Measurements from ENCODE around the gene CFAP77.

CFAP77 gene

DNA sequence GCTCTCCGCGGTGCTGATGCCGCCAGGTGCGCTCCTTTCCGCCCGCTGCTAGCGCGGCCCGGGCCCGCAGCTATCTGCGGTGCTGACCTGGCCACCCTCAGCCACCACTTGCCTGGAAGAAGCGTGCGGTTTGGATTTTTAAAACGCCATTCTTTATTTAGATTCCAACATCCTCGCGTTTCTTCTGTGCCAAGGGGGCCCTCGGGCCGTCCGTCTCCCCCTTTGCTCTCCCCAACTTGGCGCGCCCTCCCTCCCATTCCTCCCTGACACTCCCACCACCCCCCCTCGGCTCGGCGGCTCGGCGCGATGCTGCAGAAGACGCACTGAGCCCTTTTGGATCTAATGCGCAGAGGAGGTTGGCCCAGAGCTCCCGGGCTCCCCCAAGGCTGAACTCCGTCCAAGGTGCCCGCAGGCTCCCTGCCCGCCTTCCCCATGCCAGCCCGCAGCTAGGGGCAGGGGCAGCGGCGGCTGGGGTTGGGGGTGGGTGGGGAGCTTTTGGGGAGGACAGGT, 172.3 kb downstream of the CFAP77 start, which contains the start of gene BARHL1:
TSS of gene BARHL1 (plus strand) at position 331 of the 510 bp plus-strand sequence. CDS start 192 bp downstream, outside the sequence.
- DNase-seq (ENCODE audit: low read depth in 3 of 3): no peak

- DNase-seq (ENCODE audit: low read depth in 3 of 3): no peak
Measured at GRCh38 chr9:132582786-132583583, 173.0 kb downstream of the CFAP77 start.

DNA sequence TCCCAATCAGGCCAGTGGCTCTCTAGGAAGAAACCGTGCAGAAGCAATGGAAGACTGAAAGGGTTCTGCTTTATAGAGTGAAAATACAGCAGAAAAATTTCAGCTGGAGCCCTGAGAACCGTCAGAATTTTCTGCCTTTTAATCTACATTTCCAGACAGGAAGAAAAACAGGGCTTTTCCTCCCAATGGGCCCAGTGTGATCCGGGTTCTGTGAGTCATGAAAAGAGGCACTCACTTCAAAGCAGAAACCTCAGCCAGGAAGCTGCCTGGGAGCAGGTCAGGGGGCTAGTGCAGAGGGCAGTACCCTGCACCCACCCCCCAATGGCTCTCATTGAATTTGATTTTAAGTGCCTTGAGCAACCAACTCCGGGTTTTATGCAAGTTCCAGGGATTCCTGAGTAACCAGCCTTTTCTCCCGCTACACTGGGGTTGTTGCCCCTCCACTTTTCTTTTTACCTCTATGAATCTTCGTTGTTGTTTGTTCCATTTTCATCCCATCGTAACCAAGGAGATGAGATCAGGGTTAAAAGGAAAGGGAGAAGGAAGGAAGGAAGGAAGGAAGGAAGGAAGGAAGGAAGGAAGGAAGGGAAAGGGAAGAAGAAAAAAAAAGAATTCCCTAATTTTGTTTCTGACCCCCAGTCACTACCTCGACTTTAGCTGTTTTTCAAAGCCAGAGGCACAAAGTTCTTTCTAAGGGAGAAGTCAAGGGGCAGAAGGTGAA, 173.7 kb downstream of the CFAP77 start:
- no peak for DNase-seq (ENCODE audit: low read depth in 3 of 3)

- no peak for DNase-seq (ENCODE audit: low read depth in 3 of 3)
Measured at GRCh38 chr9:132584601-132585560, 174.9 kb downstream of the CFAP77 start.

DNA sequence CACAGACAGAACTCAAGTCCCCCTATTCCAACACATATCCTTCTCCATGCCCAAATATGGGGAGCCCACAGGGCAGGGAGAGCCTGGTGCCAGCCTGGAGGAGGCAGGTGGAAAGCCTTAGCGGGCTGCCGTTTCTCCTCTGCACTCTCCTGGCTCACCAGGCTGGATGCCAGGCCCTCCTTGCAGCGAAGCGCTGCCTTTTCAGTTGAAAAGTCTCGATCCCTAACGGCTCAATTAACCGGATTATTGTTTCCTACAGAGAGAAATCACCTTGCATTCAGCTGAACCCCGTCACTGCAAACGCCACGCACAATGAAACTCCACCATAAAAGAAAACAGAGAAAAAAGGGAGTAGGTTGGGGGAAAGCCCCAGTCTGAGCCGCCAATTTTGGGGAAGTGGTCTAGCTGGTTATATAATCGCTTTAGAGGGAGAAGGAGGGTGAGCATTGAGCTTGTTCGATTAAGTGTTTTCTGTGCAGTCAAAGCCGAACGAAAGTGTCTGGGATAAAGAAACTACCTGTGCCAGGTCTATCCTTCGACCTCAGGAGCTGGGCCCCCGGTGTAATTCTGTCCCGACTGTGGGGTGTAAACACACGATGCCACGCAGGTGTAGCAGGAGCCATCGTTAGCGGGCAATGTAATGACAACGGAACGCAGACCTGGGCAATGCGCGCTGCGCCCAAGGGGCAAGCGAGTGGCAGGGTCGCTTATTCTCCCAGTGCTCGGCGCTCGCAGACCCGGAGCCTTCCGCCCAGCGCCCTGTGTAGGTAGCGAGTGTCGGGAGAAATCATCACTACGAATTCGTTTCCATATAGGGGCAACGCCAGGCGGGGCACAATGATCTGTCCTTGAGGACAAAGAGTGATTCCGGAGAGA, 176.2 kb downstream of the CFAP77 start:
- no peak for DNase-seq (ENCODE audit: low read depth in 3 of 3)

- DNase-seq (ENCODE audit: low read depth in 3 of 3): no peak
Measured at GRCh38 chr9:132586830-132587591, 177.0 kb downstream of the CFAP77 start.

DNA sequence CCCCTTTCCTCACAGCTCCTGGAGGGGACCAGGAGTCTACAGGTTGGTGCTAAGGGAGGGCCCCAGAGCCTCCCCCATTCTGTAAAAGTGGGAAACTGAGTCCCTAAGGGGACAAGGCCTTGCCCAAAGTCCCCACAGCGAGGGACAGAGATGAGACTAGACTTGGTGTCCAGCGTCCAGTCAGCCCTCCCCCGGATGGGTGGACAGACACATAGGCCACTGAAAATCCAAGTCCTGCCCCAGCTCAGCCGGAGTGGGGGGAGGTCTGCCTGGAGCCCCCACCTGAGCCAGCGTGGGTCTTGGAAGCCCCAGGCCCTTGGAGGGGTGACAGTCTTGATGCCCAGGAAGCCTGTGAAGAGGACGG, 177.6 kb downstream of the CFAP77 start:
- DNase-seq (ENCODE audit: low read depth in 3 of 3): no peak

- no peak for DNase-seq (ENCODE audit: low read depth in 3 of 3)
Measured at GRCh38 chr9:132588098-132588497, 178.1 kb downstream of the CFAP77 start.

- no peak for DNase-seq (ENCODE audit: low read depth in 3 of 3)
Measured at GRCh38 chr9:132588501-132589147, 178.6 kb downstream of the CFAP77 start.

- no peak for DNase-seq (ENCODE audit: low read depth in 3 of 3)
Measured at GRCh38 chr9:132589148-132590036, 179.4 kb downstream of the CFAP77 start.

DNA sequence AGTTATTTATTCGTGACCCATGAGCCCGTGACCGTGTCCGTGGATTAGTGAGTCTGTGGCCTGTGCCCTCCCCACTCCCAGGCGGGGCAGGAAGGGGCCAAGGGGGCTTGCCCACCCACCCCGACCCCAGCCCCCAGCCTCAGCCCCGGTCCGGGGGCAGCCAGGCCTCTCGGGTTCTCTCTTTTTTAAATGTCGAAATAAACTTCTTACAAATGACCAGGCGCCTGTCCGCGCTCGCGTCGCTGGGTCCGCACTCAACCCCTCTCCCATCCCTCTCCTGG, 180.0 kb downstream of the CFAP77 start:
- no peak for DNase-seq (ENCODE audit: low read depth in 3 of 3)

DNA sequence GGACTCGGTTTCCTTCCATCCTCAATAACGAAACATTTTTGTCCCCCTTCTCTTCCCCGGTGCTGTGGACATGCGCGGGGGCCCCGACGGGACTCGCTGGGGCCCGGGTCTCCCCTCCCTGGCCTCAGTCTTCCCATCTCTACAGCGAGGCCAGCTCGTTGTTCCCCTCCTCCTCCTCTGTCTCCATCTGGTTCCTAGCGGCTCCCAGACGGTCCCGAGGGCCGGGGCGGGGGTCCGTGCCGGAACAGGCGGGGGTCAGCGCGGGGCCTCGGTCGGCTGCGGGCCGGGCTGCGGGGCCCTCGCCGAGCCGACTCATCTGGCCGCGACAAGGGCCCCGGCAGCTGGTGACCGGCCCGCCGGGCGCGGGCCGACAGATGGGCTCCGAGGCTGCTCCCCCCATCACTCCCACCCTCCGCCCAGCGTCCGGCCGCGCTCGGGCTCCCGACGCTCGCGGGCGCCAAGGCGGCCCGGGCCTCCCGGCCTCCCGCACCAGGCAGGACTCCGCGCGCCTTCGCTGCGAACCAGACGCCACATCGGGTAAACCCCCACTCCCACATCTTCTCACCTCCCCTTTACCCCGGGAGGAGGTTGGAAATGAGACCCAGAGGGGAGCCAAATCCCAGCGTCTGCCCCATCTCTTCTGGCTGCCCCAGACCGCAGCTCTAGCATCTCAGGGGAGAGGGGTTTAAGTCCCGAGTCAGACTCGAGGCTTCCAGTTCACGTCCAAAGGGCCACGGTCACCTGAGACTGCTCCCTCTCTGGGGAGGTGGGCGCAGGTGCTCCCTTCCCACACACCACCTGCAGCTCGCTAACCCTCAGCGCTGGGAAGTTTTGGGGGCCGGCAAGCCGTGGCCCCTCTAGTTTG, 180.5 kb downstream of the CFAP77 start:
- no peak for DNase-seq (ENCODE audit: low read depth in 3 of 3)

DNA sequence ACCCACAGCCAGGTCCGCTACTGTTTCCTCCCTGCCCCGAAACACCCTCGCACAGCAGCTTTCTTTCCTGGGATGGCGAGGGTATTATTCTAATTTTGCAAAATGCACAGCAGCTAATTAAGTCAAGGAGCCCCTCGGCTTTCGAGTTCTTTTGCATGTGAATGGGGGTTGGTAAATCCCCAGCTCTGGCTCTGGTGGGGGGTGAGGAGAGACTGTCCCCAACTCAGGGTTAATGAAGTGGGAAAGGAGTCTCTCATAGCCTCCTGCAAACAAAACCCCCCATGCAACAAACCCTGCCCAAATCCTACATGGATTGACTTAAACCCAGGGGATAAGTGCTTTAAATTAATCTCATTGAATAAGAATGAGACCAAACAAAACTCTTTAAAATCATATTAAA, 181.2 kb downstream of the CFAP77 start:
- no peak for DNase-seq (ENCODE audit: low read depth in 3 of 3)

DNA sequence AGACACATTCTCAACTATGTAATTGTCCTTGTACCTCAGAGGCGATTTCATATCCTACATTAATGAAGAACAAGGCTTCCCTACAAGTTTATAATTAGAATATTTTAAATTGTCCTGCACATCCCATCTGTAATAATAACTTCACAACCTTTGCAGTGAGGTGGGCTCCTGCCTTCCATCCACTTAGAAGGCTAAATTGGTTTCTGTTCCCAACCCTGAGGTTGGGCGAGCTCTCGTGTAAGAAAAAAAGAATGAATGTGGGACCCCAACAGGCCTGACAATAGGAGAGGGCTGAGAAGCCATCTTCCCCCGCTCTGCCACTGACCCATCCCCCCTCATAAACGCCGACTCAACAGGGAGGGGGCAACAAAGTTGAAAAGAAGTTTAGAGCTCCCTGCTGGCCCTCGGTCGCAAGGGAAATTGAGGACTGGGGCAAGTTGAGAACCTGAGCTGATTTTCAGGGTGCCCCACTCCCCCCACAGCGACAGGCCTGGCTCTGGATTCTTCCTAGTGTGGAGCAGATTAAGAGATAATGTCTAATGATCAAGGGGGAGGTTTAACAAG, 181.8 kb downstream of the CFAP77 start:
- DNase-seq (ENCODE audit: low read depth in 3 of 3): no peak

- no peak for DNase-seq (ENCODE audit: low read depth in 3 of 3)
Measured at GRCh38 chr9:132592451-132592850, 182.4 kb downstream of the CFAP77 start.

DNA sequence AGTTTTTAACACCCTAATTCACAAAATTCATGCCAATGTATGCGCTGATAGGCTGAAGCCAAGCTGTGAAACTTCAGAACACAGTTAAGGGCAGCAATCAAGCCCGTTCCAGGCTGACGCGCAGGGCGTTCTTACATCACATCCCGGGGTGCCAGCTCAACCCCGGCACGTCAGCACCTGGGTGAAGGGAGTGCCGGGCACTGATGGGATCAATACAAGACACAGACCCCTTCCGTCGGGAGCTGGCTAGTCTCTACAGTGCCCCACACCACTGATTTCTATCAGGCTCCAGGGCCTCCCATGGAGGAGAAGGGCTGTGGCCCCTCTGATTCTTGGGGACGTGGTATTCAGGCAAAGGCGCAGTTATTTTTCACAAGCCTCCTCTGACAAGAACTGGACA, 184.4 kb downstream of the CFAP77 start:
- no peak for DNase-seq (ENCODE audit: low read depth in 3 of 3)

GRCh38 chr9:132595319-132595718, 185.3 kb downstream of the CFAP77 start:
- no peak for DNase-seq (ENCODE audit: low read depth in 3 of 3)

Measured in stimulated activated CD4-positive, alpha-beta T cell treated with anti-CD3 and anti-CD28 coated beads, TNF-alpha, amount 100 ng/mL, for 48 hours (primary cell).